HG03097 (cell line): ENCODE data around the gene MSX1.
A peak's percentile ranks its signal among the peaks of the same experiment; 100 is the strongest.

ENCODE experiments used
- ATAC-seq: cut with Tn5 transposase; IDR thresholded peaks from one replicate; pipeline ENCODE4 v1.9.1; 2021; ENCODE audit not compliant: unreplicated experiment, low FRiP score

The MSX1 gene

GRCh38 chr4:4838936-4839810, 20.3 kb upstream of the MSX1 start:
- ATAC-seq = no peak

- ATAC-seq = no peak
Observed at GRCh38 chr4:4840351-4840750, 19.1 kb upstream of the MSX1 start.

- ATAC-seq = no peak
Observed at GRCh38 chr4:4841156-4841555, 18.3 kb upstream of the MSX1 start.

DNA sequence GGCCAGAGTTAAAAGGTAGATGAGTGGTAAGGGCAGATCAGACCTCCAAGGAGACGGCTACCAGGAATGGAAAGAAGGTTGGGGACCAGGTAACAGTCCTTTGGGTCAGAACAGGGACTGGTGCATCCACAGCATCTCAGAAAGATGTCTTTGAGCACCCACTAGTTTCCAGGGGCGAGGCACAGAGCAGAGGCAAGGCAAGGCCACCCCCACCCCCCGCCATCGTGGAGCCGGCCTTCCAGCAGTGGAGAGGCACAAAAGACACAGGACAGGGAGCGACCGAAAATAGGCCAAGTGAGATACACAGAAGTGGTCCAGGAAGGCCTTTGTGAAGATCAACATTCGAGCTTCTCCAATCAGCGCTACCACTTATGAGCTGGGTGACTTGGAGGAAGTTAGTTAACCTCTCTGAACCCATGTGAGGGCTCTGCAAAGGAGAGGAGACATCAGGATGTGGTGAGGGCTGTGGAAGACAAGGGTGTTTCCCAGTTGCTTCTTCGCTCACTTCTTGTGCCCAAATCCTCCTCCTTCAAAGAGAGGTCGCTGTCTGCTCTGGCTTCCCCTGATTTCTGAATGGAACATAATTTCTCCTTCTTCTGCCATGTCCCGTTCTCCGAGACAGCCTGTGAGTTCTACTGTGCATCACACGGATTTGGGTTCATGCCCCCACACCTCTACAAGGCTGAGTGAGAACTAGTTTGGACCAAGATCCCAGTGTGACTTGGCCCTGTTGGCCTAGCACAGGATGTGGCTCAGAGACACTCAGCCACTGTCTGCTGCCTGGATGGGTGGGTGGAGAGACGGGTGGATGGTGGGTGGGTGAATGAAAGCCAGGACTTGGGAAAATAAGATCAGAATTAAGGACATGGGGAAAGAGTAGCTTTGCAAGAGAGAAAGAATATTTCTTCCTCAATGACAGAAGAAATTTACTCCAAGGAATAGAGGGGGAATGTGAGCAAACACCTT, 16.7 kb upstream of the MSX1 start:
- no peak for ATAC-seq

- ATAC-seq = no peak
Observed at GRCh38 chr4:4843635-4844291, 15.7 kb upstream of the MSX1 start.

- ATAC-seq = no peak
Observed at GRCh38 chr4:4845027-4845426, 14.4 kb upstream of the MSX1 start.

GRCh38 chr4:4847011-4847410, 12.5 kb upstream of the MSX1 start:
- no peak for ATAC-seq

DNA sequence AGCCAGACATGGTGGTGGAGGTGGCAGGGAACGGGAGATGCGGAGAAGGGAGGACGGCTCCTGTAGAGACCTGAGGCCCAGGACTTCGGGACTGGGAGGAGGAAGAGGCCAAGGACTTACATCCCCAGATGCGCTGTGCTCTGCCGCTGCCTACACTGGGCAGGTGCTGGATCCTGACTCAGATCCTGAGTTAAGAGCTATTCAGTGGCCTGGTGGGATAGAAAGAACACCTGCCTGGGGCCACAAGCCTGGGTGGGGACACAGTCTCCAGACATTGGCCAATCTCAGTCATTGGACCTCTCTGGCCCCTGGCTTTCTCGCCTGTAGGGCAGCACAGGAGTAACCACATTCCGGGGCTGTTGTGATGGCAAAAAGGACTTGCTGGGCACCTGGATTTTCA, 10.9 kb upstream of the MSX1 start:
- no peak for ATAC-seq

- no peak for ATAC-seq
Observed at GRCh38 chr4:4849106-4849505, 10.4 kb upstream of the MSX1 start.

DNA sequence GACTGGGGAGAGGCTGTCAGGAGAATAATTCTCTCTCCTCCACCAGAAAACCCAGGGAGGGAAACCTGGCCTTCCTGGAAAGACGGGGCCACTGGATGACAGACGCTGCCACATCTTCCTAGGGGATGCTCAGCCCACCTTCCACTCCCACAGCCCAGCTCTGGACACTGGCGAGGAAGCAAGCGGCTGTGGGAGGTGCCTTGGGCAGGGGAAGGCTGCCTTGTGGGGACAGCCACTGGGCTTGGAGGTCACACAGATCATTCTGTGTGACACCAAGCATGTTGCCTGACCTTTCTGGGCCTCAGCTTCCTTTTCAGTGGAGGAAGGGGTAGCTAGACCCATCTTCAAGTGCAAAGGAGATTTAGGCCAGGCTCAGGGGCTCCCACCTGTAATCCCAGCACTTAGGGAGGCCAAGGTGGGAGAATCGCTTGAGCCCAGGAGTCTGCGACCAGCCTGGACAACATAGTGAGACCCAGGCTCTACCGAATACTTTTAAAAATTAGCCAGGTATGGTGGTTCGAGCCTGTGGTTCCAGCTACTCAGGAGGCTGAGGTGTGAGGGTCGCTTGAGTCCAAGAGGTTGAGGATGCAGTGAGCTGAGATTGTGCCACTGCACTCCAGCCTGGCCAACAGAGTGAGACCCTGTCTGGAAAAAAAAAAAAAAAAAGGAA, 9.8 kb upstream of the MSX1 start:
- ATAC-seq = no peak

- ATAC-seq = no peak
Observed at GRCh38 chr4:4851081-4851480, 8.4 kb upstream of the MSX1 start.

DNA sequence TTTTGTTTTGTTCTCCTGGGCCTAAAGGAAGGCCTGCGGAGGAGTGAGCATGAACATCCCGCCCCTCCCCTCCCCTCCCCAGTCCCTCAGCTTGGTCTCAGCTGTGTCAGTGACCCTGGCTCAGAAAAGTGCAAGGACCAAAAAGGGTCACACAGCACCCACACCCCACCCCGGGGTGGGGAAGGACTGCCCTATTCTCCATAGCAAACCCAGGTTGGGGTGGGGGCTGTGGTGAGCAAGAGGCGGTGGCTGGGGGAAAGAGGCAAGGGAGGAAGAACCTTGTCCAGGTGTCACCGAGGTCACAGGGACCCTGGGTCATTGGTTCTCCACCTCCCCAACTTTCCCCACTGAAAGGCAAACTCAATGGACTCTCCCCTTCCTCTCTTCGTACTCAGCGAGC, 7.6 kb upstream of the MSX1 start:
- ATAC-seq = no peak

- ATAC-seq = peak; percentile 40
Observed at GRCh38 chr4:4852591-4853362, 6.7 kb upstream of the MSX1 start.

GRCh38 chr4:4853371-4853823, 6.1 kb upstream of the MSX1 start:
- peak; percentile 19 for ATAC-seq

DNA sequence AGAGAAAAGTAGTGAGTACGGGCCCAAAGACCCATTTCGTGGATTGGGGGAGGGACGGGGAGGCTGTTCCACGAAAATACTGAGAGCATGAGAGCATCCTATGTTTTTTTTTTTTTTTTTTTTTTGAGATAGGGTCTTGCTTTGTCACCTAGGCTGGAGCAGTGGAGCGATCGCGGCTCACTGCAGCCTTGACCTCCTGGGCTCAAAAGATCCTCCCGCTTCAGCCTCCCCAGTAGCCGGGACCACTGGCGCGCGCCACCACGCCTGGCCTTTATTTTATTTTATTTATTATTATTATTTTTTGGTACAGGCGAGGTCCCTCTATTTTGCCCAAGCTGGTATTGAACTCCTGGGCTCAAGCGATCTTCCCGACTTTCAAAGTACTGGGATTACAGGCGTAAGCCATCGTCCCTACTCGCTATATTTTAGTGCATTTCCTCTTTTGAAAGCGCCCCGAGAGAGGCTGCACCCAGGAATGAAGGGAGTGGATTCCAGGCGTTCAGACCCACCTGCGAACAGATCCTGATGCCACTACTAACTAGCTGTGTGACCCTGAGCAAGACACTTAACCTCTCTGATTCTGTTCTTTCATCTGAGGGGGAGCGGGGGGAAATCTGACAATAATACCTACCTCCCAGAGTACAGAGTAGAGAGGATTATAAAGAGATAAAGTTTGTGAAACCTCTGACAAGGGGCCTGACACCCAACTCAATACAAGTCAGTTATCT, 5.4 kb upstream of the MSX1 start:
- no peak for ATAC-seq

- no peak for ATAC-seq
Observed at GRCh38 chr4:4854649-4855295, 4.7 kb upstream of the MSX1 start.

DNA sequence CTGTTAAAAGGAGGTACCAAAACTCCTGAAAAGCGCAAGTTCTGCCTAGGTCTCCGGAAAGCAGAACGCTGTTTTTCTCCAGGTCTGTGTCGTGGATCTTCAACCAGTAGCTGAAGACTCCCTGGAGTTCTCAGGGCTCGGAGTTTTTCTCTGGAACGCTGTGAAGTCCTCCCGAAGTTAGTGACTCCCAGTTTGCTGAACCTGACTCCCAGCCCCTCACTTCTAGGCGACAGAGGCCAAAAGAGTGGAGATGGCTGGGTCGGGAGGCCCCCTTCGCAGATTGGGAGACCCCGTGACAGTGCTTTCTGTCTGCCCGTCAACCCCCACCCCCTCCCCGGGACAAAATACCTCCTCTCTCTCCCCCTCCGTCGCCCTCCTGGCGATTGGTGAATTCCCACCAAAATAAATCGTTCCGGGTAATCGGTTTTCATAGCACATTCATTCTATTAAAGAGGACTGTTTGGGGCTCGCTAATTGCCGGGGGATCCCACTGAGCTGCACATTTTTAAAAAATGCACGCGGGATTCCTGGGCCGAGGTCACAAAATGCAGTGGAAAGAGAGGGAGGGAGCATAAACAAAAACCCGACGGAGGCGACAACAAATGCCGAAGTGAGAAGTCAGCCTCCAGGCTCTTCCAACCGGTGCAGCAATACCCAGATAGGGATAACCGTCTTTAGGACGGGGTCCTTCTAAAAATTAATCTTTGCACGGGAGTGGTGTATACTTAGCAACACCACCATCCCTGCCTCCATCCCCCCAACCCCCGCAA, 4.0 kb upstream of the MSX1 start:
- no peak for ATAC-seq
